OCI-LY1 (cell line): Measurements from ENCODE around the gene PCBD1.

Experiments used
- H2AFZ ChIP-seq: fragments of 200-600 bp; sonication (generic), shearing (Covaris generic); 2 replicates; pipeline ENCODE4 v1.6.0; 2014; ENCODE audit warnings: antibody characterized with exemption, mild to moderate bottlenecking, low read length
- H3F3A ChIP-seq: fragments of 200-600 bp; sonication (generic), shearing (Covaris generic); 2 replicates; pipeline ENCODE4 v1.6.0; 2014; ENCODE audit warnings: mild to moderate bottlenecking, antibody characterized with exemption, low read length, moderate library complexity; ENCODE audit not compliant: insufficient read depth
- H3K27ac ChIP-seq: fragments of 200-600 bp; sonication (generic); 2 replicates; pipeline ENCODE4 v1.5.1; 2014; ENCODE audit warnings: low read length, mixed run types, mild to moderate bottlenecking, low read depth; ENCODE audit not compliant: poor library complexity, severe bottlenecking
- H3K27me3 ChIP-seq: fragments of 200-600 bp; sonication (generic); 2 replicates; pipeline ENCODE4 v1.6.0; 2014; ENCODE audit warnings: antibody characterized with exemption, mild to moderate bottlenecking, low read length, moderate library complexity; ENCODE audit not compliant: insufficient read depth
- H3K36me3 ChIP-seq: fragments of 200-600 bp; sonication (generic); 2 replicates; pipeline ENCODE4 v1.6.1; 2014; ENCODE audit warnings: mild to moderate bottlenecking, antibody characterized with exemption, low read length, moderate library complexity, mixed read lengths; ENCODE audit not compliant: insufficient read depth
- H3K4me1 ChIP-seq: fragments of 200-600 bp; sonication (generic); 2 replicates; pipeline ENCODE4 v1.5.1; 2014; ENCODE audit warnings: mild to moderate bottlenecking, low read length, moderate library complexity; ENCODE audit not compliant: insufficient read depth, severe bottlenecking
- H3K4me2 ChIP-seq: fragments of 200-600 bp; sonication (generic), shearing (Covaris generic); 2 replicates; pipeline ENCODE4 v1.6.1; 2014; ENCODE audit warnings: low read length
- H3K4me3 ChIP-seq: fragments of 200-600 bp; sonication (generic); 2 replicates; pipeline ENCODE4 v1.5.1; 2014; ENCODE audit warnings: low read length, low read depth, mild to moderate bottlenecking, mixed read lengths; ENCODE audit not compliant: poor library complexity, severe bottlenecking
- H3K79me2 ChIP-seq: fragments of 200-600 bp; shearing (Covaris generic); 2 replicates; pipeline ENCODE4 v1.6.1; 2016; ENCODE audit warnings: mixed run types, low read length, mixed read lengths; ENCODE audit not compliant: insufficient read depth
- H3K9ac ChIP-seq: fragments of 200-600 bp; sonication (generic), shearing (Covaris generic); 2 replicates; pipeline ENCODE4 v1.6.1; 2014; ENCODE audit warnings: mild to moderate bottlenecking, low read length, mixed read lengths
- H3K9me2 ChIP-seq: fragments of 200-600 bp; sonication (generic), shearing (Covaris generic); 2 replicates; pipeline ENCODE4 v1.6.1; 2014; ENCODE audit warnings: low read depth, mild to moderate bottlenecking, low read length, mixed read lengths
- H3K9me3 ChIP-seq: fragments of 200-600 bp; shearing (Covaris generic); 2 replicates; pipeline ENCODE4 v1.6.1; 2014; ENCODE audit warnings: low read length, mixed read lengths
- H4K20me1 ChIP-seq: fragments of 200-600 bp; sonication (generic), shearing (Covaris generic); 2 replicates; pipeline ENCODE4 v1.6.0; 2016; ENCODE audit warnings: mild to moderate bottlenecking, low read length; ENCODE audit not compliant: insufficient read depth
- CTCF ChIP-seq: fragments of 200-600 bp; sonication (generic), shearing (Covaris generic); IDR thresholded peaks from 2 replicates; pipeline ENCODE4 v1.5.1; 2017; ENCODE audit warnings: mild to moderate bottlenecking, antibody characterized with exemption, low read length, moderate library complexity, mixed read lengths
- EZH2 ChIP-seq: fragments of 200-600 bp; sonication (generic), shearing (Covaris generic); IDR thresholded peaks from 2 replicates; pipeline ENCODE4 v1.8.0; 2017; ENCODE audit warnings: borderline replicate concordance, mixed run types, mild to moderate bottlenecking, antibody characterized with exemption, low read length, moderate library complexity, mixed read lengths

The PCBD1 gene

GRCh38 chr10:70901276-70901878, 13.0 kb upstream of the PCBD1 start:
- no peak overlapping the region for H3K4me2 ChIP-seq
- no peak overlapping the region for H3K27ac ChIP-seq
- H4K20me1 ChIP-seq, result no peaks in the 10 kb centered on the region
- no peaks in the 10 kb centered on the region for H3F3A ChIP-seq
- no peak for TF ChIP-seq CTCF
- TF ChIP-seq EZH2, result no peak
- H3K27me3 ChIP-seq, result peaks cover 4% of the 10 kb centered on the region
- H3K9me3 ChIP-seq, result no peaks in the 10 kb centered on the region
- no peaks in the 10 kb centered on the region for H3K36me3 ChIP-seq
- no peak overlapping the region for H2AFZ ChIP-seq
- no peak overlapping the region for H3K9ac ChIP-seq
- H3K4me1 ChIP-seq, result no peaks in the 10 kb centered on the region
- no peaks in the 10 kb centered on the region for H3K9me2 ChIP-seq
- H3K79me2 ChIP-seq, result no peaks in the 10 kb centered on the region
- H3K4me3 ChIP-seq, result no peak overlapping the region

- TF ChIP-seq EZH2 (no peak), CTCF (no peak)
- no peaks in the 10 kb centered on the region for H3K9me2 ChIP-seq
- H3F3A ChIP-seq, result no peaks in the 10 kb centered on the region
- no peaks in the 10 kb centered on the region for H3K4me1 ChIP-seq
- H3K9ac ChIP-seq, result no peak overlapping the region
- H3K79me2 ChIP-seq, result no peaks in the 10 kb centered on the region
- peaks cover 4% of the 10 kb centered on the region for H3K27me3 ChIP-seq
- H3K4me3 ChIP-seq, result no peak overlapping the region
- H3K36me3 ChIP-seq, result no peaks in the 10 kb centered on the region
- no peak overlapping the region for H3K27ac ChIP-seq
- H2AFZ ChIP-seq, result no peak overlapping the region
- no peaks in the 10 kb centered on the region for H4K20me1 ChIP-seq
- no peak overlapping the region for H3K4me2 ChIP-seq
- H3K9me3 ChIP-seq, result no peaks in the 10 kb centered on the region
Observed at GRCh38 chr10:70899096-70899495, 10.7 kb upstream of the PCBD1 start.

GRCh38 chr10:70898687-70899086, 10.3 kb upstream of the PCBD1 start:
- Histone ChIP-seq H3K27me3 (peaks cover 4% of the 10 kb centered on the region), H3K9ac (no peak overlapping the region), H3K36me3 (no peaks in the 10 kb centered on the region), H3K9me3 (no peaks in the 10 kb centered on the region), H2AFZ (no peak overlapping the region), H3K9me2 (no peaks in the 10 kb centered on the region), H3K79me2 (no peaks in the 10 kb centered on the region), H4K20me1 (no peaks in the 10 kb centered on the region), H3K27ac (no peak overlapping the region), H3K4me1 (no peaks in the 10 kb centered on the region), H3K4me2 (no peak overlapping the region), H3K4me3 (no peak overlapping the region), H3F3A (no peaks in the 10 kb centered on the region)
- no peak for TF ChIP-seq EZH2
- no peak for TF ChIP-seq CTCF
